Glutamatergic neuron (in vitro differentiated cells): ENCODE data around the gene ARSG. TPM values are rescaled to one million over a fixed set of nuclear protein-coding genes. Genes with fewer than 3 reads are reported as not detected.

Source experiments
- DNase-seq: peaks from one replicate; pipeline ENCODE4 v3.0.0; 2022
- H3K27ac Mint-ChIP-seq: one replicate; pipeline ENCODE4 v1.8.0; 2020; ENCODE audit warnings: mild to moderate bottlenecking, mixed read lengths, inconsistent platforms; ENCODE audit not compliant: unreplicated experiment
- H3K27me3 Mint-ChIP-seq: one replicate; pipeline ENCODE4 v1.8.0; 2020; ENCODE audit warnings: mild to moderate bottlenecking, moderate library complexity, mixed read lengths, inconsistent platforms; ENCODE audit not compliant: unreplicated experiment
- H3K36me3 Mint-ChIP-seq: one replicate; pipeline ENCODE4 v1.8.0; 2020; ENCODE audit warnings: mild to moderate bottlenecking, mixed read lengths, inconsistent platforms; ENCODE audit not compliant: unreplicated experiment
- H3K4me1 Mint-ChIP-seq: one replicate; pipeline ENCODE4 v1.8.0; 2020; ENCODE audit warnings: mild to moderate bottlenecking, low read depth, mixed read lengths, inconsistent platforms; ENCODE audit not compliant: unreplicated experiment
- H3K4me3 Mint-ChIP-seq: one replicate; pipeline ENCODE4 v1.8.0; 2020; ENCODE audit warnings: mild to moderate bottlenecking, mixed read lengths, inconsistent platforms; ENCODE audit not compliant: unreplicated experiment
- H3K9me3 Mint-ChIP-seq: one replicate; pipeline ENCODE4 v1.8.0; 2020; ENCODE audit warnings: mild to moderate bottlenecking, moderate library complexity, mixed read lengths, inconsistent platforms; ENCODE audit not compliant: unreplicated experiment
- total RNA-seq: library from RNA; stranded (reverse); fragmentation: NEBNext Ultra II Directional; extraction: Animal tissue kit (Norgen Biotek cat#: 25700); gene quantifications from one replicate; pipeline ENCODE4 v1.2.1, GENCODE V29; 2021; ENCODE audit not compliant: unreplicated experiment
- TF ChIP-seq, protein P1 (sequence below): fragments of 200-600 bp; sonication (generic); IDR thresholded peaks from one replicate; pipeline ENCODE4 v1.5.0; 2021; ENCODE audit not compliant: partially characterized antibody, unreplicated experiment

ARSG gene
- total RNA-seq, 1 donor from 2014 or later: 1.9 TPM

DNA sequence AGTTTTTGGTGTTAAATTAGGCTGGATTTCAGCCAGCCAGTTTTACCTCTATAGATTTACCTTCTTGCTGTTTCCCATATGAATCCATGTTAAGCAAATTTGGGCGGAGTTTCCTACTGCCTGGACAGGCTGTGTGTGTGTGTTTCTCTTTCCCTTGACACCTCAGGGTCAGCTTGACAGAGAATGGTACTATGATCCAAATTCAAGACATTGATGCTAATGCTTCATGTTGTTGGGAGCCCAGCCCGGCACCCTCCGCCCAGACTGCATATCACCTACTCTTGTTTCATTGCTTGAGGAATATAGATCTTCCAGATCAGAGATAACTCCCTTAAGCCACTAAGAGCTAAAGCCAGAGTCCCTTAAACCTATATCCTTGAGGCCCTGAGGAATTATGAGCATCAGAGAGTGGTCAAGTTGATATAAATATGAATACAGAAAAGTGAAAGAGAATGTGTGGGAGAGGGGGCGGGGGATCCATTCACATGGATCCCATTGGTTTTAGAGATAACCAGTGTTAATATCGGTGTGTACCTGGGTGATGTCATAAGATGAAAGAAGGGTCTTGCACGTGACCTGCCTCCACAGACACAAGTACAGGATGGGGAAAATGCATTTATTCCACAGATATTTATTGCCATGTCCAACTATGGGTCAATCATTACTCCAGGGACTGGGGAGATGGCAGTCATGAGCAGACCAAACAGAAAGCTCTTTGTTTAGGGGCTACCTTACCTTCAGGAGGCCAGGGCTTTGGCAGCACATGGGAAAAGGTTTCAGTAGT, 96.3 kb downstream of the ARSG start:
- Mint-ChIP-seq H3K36me3 (no peaks in the 10 kb centered on the region), H3K27ac (no peak overlapping the region), H3K9me3 (peaks cover 4% of the 10 kb centered on the region), H3K4me3 (no peak overlapping the region), H3K27me3 (no peaks in the 10 kb centered on the region), H3K4me1 (peaks cover 2% of the 10 kb centered on the region)
- TF ChIP-seq, protein P1, sequence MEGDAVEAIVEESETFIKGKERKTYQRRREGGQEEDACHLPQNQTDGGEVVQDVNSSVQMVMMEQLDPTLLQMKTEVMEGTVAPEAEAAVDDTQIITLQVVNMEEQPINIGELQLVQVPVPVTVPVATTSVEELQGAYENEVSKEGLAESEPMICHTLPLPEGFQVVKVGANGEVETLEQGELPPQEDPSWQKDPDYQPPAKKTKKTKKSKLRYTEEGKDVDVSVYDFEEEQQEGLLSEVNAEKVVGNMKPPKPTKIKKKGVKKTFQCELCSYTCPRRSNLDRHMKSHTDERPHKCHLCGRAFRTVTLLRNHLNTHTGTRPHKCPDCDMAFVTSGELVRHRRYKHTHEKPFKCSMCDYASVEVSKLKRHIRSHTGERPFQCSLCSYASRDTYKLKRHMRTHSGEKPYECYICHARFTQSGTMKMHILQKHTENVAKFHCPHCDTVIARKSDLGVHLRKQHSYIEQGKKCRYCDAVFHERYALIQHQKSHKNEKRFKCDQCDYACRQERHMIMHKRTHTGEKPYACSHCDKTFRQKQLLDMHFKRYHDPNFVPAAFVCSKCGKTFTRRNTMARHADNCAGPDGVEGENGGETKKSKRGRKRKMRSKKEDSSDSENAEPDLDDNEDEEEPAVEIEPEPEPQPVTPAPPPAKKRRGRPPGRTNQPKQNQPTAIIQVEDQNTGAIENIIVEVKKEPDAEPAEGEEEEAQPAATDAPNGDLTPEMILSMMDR: no peak
- no peak for DNase-seq

GRCh38 chr17:68389041-68389440, 97.7 kb downstream of the ARSG start:
- DNase-seq: no peak
- Mint-ChIP-seq H3K27me3 (no peaks in the 10 kb centered on the region), H3K27ac (no peak overlapping the region)

DNA sequence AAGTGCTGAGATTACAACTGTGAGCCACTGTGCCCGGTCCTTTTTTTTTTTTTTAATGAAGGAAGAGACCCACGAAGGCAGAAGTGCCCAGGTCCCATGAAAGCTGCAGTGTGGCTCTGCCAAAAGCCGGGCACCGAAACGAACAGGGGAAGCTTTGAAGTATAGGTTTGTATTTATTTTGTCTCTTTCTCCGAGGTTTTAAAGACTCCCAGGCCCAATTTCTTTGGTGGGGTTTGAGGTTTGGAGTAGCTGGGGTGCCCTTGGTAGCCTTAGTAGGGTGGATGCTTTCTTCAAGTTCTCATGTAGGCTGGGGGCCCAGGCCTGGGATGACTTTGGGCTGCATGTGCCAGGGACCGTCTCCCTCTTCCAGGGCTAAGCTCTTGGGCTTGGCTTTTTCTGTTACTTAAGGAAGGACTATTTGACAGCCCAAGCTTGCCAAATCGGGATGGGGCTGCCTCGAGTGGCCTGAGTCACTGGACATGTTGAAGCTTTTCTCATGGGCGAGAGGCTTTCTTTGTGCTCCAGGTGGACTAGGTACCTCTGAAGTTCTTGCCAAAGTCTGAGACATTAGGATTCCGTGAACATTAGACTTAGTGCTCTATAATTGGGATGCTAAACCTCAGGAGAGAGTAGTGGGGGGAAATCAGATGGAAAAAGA, 99.7 kb downstream of the ARSG start:
- H3K4me1 Mint-ChIP-seq: peaks cover 2% of the 10 kb centered on the region
- TF ChIP-seq, protein P1: no peak
- H3K36me3 Mint-ChIP-seq: no peaks in the 10 kb centered on the region
- no peak overlapping the region for H3K27ac Mint-ChIP-seq
- H3K4me3 Mint-ChIP-seq: no peak overlapping the region
- H3K9me3 Mint-ChIP-seq: peaks cover 2% of the 10 kb centered on the region
- H3K27me3 Mint-ChIP-seq: no peaks in the 10 kb centered on the region
- no peak for DNase-seq

More at GRCh38 chr17:68389041-68389440, 97.7 kb downstream of the ARSG start:
- TF ChIP-seq, protein P1: no peak
- Mint-ChIP-seq H3K4me1 (peaks cover 2% of the 10 kb centered on the region), H3K36me3 (no peaks in the 10 kb centered on the region), H3K9me3 (peaks cover 2% of the 10 kb centered on the region), H3K4me3 (no peak overlapping the region)

DNA sequence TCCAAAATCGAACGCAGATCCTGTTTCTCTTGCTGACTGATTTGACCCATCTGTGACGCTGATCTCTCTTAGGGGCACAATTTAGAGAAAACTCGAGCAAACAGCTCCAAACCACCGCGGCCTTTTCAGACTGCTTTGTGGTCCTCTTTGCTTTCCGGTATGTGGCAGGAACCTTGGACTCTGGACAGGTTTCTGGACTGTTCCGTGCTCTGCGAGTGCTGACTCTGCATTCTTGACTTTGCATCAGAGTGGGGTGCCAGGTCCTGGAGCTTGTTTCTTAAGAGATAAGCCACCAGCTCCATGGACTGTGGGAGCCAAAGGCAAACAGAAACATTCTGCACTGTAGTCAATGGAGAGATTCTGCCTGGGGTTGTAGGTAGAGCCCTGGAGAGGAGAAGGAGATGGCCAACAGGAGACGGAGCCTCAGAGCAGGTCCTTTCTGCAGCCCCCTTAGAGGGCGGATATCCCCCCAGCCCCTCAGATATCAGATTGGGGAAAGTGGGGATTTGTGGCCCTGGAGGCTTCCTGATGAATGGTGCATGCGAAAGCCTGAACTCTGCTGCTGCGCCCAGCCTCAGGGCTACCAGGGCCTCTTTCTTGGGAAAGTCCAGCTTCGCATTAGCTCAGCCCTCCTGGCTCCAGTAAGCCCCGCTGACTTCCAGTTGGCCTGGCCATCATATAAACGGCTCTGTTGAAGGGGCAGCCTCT, 100.4 kb downstream of the ARSG start:
- H3K27me3 Mint-ChIP-seq: no peaks in the 10 kb centered on the region
- H3K4me1 Mint-ChIP-seq: peaks cover 2% of the 10 kb centered on the region
- H3K9me3 Mint-ChIP-seq: peaks cover 2% of the 10 kb centered on the region
- no peak overlapping the region for H3K4me3 Mint-ChIP-seq
- no peak for DNase-seq
- H3K36me3 Mint-ChIP-seq: no peaks in the 10 kb centered on the region
- TF ChIP-seq, protein P1: no peak
- H3K27ac Mint-ChIP-seq: no peak overlapping the region
